Measurements from ENCODE around the gene BRI3BP.
A peak's percentile ranks its signal among the peaks of the same experiment; 100 is the strongest.
"Not testable (repeated sequence)": the region's sequence is repeated elsewhere in the genome, so short reads cannot be mapped to it uniquely, and the experiment has no call there.

Gene BRI3BP

DNA sequence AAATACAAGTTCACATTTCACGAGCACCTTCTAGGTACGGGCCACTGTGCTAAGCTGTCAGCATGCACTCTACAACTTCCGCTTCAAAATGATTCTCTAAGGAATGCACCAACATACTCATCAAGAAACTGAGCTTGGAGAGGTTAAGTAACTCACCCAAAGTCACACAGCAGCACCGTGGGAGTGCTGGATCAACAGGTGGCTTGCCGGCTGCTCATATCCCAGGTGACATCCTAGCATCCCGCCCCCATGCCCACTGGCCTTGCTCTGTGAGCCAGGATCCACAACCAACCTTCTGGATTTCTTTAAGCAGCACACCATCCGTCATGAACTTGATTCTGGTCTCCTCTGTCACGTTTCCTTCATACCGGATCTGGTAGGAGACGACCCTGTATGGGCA lies 21.2 kb upstream of the BRI3BP start:
- no peak for DNase-seq (ENCODE audit: low spot score)

- no peak for DNase-seq (ENCODE audit: low spot score)
These were observed 18.2 kb upstream of the BRI3BP start for GRCh38 chr12:124975276-124975675.

- no peak for DNase-seq (ENCODE audit: low spot score)
These were observed 16.4 kb upstream of the BRI3BP start for GRCh38 chr12:124976999-124977398.

- no peak for DNase-seq (ENCODE audit: low spot score)
These were observed 13.9 kb upstream of the BRI3BP start for GRCh38 chr12:124979568-124979967.

- DNase-seq (ENCODE audit: low spot score): no peak
These were observed 13.2 kb upstream of the BRI3BP start for GRCh38 chr12:124980098-124980892.

GRCh38 chr12:124986876-124987275 lies 6.6 kb upstream of the BRI3BP start:
- DNase-seq (ENCODE audit: low spot score): not testable (repeated sequence)

DNA sequence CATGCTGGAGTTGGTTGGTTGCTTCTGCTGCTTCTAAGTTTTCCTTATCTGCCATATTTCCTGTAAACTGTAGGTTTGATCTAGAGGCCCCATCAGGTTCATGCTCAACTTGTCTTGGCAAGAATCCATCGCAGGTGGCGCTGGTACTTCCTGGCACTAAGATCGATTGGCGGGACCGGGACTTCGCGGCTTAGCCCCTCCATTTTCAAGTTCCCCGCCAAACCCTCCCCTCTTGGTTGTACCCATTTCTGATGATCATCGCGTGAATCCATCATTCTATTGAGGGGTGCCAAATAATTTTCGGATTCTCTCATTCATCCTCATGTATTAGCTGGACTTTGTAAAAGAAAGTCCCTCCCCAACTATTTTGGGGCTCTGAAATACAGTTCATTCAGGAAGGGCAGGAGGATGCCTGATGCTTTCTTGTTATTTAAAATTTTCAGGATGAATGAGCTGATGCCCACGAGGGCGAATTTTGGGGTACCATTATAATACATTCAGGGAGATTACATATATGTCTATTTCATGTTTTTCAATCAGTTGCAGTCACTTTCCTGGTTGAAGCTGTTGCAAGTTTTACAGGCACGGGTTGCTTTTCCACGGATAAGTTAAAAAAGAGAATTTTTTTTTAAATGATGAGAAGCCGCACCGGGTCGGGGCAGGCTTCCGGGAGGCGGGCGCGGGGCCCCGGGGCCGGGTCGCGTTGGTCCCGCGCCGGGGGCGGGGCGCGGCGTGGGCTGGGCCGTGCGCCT lies 395 bp upstream of the BRI3BP start:
- DNase-seq (ENCODE audit: low spot score): peak; percentile 96

- peak; percentile 37 for DNase-seq (ENCODE audit: low spot score)
These were observed 1.1 kb downstream of the BRI3BP start for GRCh38 chr12:124994437-124994975.

- DNase-seq (ENCODE audit: low spot score): no peak
These were observed 1.9 kb downstream of the BRI3BP start for GRCh38 chr12:124995200-124995961.

GRCh38 chr12:124998705-124999104 lies 5.3 kb downstream of the BRI3BP start:
- no peak for DNase-seq (ENCODE audit: low spot score)

DNA sequence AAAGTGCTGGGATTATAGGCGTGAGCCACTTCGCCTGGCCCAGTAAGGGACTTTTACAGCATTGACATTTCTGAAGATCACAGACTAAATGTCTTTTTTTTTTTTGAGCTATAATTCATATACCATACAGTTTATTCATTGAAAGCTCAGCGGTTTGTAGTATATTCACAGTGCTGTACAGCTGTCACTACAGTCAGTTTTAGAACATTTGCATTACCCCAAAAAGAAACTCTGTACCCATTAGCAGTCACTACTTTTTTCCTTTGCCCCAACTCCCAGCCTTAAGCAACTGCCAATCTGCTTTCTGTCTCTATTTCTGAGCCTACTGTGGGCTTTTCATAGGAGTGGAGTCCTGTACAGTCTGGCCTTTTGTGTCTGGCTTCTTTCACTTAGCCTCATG lies 8.2 kb downstream of the BRI3BP start:
- DNase-seq (ENCODE audit: low spot score): no peak

GRCh38 chr12:125003021-125003420 lies 9.6 kb downstream of the BRI3BP start:
- DNase-seq (ENCODE audit: low spot score): no peak

DNA sequence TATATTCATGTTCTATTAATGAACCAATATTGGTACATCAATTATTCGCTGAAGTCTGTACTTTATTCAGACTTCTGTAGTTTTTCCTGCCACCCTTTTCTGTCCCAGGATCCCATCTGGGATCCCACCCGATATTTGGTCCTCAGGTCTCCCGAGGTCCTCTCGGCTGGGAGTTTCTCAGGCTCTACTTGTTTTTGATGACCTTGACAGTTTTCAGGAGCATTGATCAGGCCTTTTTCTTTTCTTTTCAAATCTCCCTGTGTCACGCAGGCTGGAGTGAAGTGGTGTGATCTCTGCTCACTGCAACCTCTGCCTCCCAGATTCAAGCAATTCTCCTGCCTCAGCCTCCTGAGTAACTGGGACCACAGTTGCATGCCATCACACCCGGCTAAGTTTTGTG lies 11.2 kb downstream of the BRI3BP start:
- DNase-seq (ENCODE audit: low spot score): no peak

GRCh38 chr12:125005652-125006051 lies 12.2 kb downstream of the BRI3BP start:
- no peak for DNase-seq (ENCODE audit: low spot score)

DNA sequence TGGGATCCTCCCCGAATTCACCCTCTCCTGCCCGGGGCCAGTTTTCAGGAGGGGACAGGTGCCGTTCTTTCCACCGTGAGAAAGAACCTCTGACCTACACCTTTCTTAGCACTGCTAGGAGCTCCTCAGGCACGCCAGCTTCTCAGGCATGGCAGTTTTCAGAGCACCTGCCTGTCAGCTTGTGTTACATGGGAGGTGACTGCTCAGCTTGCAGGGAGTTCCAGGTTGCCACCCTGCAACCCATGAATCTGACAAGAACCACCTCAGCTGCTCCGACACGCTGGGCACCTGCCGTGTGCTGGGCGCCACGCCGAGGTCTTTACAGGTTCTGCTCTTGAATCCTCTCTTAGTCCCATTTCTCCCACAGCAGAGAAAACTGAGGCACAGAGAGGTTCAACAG lies 12.9 kb downstream of the BRI3BP start:
- DNase-seq (ENCODE audit: low spot score): no peak

- no peak for DNase-seq (ENCODE audit: low spot score)
These were observed 20.5 kb downstream of the BRI3BP start for GRCh38 chr12:125013816-125014442.

DNA sequence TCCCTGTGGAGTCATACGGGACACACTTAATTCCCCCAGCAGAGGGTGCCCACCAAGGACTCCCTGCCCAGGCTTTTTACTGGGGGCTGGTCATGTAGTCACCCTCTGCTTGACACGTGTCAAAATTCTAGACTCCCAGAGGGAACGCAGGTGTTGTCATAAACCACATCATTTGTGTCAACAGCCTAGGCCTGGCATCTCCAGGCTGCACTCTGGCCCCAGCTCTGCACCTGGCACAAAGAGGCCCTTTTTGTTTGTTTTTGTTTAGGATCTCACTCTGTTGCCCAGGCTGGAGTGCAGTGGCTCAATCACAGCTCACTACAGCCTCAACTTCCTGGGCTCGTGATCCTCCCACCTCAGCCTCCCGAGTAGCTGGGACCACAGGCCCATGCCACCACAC lies 21.1 kb downstream of the BRI3BP start:
- DNase-seq (ENCODE audit: low spot score): no peak

DNA sequence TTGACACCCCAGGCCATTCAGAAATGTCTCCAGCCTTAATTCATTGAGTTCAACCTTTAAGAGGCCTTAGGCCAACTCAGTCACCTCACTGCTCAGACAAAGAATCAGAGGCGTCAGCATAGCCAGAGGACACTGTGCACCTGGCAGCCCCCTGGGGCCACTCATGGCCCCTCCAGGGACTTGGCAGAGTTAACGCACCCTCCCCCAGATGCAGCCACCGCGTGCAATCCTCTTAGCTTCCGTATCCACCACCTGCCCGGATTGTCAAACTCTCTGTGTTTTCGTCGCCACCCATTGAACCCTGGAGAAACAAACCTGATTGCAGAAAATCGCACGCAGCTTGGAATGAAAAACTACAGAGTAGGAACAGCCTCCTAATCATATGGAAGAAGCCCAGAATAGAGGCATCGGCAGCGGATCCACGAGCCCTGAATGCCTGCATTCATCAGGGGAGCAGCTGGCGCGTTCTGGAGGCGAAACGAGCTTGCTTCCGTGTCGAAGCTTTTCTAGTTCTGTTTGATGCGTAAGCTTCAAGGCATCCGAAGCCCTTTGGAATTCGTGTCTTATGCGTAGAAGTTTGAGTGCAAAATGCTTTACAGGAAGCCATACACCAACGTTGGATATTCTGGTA lies 22.4 kb downstream of the BRI3BP start:
- no peak for DNase-seq (ENCODE audit: low spot score)

GRCh38 chr12:125017801-125018200 lies 24.4 kb downstream of the BRI3BP start:
- DNase-seq (ENCODE audit: low spot score): no peak

GRCh38 chr12:125018356-125018755 lies 24.9 kb downstream of the BRI3BP start:
- DNase-seq (ENCODE audit: low spot score): no peak

DNA sequence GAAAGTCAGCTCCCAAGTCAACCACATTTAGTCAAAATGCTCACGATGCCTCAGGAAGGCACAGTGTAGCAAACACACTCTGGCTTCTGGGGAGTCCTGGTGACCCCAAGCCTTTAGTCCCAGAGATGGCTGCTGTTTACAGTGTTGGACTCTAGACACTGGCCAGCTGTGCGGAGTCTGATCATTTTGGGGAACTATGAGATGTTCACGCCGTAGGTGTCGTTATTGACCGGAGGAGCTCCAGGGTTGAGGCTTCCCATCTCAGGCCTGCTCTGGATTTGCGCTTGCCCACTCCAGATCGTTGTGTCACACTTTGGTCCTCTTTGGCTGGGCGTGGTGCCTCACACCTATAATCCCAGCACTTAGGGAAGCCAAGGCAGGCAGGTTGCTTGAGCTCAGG lies 27.7 kb downstream of the BRI3BP start:
- DNase-seq (ENCODE audit: low spot score): no peak

DNA sequence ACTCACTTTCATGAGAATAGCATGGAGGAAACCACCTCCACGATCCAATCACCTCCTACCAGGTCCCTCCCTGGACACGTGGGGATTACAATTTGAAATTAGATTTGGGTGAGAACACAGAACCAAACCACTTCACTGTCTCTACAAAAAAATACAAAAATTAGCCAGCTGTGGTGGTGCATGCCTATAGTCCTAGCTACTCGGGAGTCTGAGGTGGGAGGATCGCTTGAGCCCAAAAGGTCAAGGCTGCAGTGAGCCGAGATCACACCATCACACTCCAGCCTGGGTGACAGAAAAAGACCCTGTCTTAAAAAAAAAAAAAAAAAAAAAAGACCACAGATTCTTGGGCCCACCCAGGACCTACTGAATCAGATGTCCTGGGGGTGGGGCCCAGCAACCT lies 28.3 kb downstream of the BRI3BP start:
- DNase-seq (ENCODE audit: low spot score): no peak
